GM21381 (cell line): ENCODE data around the gene PADI4.

Experiments used
- ATAC-seq: cut with Tn5 transposase; IDR thresholded peaks from one replicate; pipeline ENCODE4 v1.9.1; 2021; ENCODE audit warnings: mild to moderate bottlenecking, moderate library complexity; ENCODE audit not compliant: unreplicated experiment

Gene PADI4

DNA sequence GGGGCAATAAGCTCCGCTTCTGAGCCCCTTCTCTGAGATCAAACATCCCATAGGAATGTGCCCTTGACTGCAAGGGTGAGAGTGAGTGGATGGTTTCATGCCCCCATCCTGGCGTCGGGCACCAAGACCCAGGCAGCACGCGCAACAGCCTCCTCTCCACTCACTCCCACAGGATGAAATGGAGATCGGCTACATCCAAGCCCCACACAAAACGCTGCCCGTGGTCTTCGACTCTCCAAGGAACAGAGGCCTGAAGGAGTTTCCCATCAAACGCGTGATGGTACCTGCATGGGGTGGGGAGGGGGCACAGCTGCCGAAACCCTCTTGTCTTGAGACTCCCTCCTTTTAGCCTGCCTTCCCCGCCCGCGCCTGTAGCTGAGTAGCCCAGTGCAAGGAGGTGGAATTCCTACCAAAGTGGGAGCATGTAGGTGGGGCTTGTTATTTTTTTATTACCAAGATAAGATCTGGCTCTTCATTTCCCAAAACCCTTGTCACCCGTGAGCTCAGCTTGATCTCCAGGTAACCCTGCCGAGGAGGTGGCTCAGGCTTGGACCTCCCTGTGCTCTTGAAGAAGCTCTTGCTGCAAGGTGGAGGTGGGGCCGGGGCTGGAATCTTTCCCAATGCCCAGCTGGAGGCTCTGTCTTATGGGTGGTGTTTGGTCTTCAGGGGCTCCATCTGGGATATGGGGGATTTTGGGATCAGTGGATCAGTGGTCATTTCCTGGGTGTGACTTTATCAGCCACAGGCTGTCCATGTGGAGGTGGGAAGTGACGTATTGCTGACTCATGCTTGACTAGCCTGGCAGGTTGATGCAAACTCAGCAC lies 40.0 kb downstream of the PADI4 start:
- no peak for ATAC-seq

GRCh38 chr1:17348593-17349234 lies 40.7 kb downstream of the PADI4 start:
- no peak for ATAC-seq

DNA sequence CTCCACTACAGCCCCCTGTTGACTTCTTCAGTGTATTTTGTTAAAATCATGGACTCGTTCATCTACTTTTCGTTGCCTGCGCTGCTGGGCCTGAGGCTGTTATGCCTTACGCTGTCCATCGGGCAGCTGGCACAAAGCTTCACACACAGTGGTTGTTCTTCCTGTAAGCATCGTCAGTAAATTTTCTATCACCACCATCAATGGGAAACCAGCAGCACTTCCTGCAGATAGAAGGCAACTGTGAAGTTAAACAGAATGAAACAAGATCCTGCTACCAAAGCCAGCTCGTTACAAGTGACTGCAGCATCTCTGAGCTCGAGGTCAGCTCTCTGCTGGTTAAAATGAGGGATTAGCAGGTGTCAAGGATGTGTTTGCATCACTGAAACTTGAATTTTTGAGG lies 42.1 kb downstream of the PADI4 start:
- ATAC-seq = no peak

DNA sequence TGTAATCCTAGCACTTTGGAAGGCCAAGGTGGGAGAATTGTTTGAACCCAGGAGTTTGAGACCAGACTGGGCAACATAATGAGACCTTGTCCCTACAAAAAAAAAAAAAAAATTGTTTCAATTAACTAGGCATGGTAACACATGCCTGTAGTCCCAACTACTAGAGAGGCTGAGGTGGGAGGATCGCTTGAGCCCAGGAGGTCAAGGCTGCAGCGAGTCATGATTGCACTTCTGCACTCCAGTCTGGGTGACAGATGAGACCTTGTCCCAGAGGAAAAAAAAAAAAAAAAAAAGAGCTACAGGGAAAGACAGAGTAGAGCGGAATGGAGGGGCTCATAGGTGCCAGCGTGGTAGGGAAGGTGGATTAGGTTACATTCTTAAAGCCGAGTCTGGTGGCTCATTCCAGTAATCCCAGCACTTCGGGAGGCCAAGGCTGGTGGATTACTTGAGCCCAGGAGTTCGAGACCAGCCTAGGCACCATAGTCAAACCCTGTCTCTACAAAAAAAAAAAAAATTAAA lies 43.0 kb downstream of the PADI4 start:
- ATAC-seq = no peak

DNA sequence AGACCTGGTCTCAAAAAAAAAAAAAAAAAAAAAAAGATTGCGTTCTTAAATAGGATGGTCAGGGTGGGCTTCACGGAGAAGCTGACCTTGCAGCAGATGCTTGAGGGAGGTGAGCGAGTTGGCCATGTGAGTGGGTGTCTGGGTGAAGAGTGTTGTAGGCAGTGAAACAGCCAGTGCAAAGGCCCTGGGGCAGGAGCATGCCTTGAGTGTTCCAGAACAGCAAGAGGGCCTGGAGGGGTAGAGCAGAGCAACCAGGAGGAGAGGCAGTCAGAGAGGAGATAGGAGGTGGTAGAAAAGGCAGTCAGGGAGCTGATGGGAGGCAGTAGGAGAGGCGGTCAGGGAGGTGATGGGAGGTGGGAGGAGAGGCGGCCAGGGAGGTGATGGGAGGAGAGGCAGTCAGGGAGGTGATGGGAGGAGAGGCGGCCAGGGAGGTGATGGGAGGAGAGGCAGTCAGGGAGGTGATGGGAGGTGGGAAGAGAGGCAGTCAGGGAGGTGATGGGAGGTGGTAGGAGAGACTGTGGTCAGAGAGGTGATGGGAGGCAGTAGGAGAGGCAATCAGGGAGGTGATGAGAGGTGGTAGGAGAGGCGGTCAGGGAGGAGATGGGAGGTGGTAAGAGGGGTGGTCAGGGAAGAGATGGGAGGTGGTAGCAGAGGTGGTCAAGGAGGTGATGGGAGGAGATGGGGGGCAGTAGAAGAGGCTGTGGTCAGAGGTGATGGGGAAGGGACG lies 43.8 kb downstream of the PADI4 start:
- ATAC-seq = no peak

DNA sequence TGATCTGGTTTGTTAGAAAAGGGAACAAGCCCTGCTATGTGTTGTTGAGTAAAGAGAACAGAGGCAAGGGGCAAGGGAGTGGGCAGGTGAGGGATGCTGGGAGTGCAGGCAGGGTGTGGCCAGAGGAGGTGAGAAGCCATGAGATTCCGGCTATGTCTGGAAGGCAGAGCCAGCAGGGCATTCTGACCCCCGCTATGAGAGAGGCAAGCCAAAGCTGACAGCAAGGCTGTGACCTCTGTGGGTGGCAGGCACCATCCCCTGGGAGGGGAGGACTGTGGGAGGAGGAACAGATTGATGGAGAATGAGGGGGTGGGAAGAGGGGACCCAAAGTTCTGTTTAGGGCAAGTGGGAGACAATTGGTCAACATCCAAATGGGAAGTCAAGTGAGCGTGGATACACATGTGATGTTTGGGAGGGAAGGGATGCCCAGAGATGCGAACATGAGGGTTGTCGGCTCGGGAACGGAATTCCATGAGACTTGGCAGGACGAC lies 44.5 kb downstream of the PADI4 start:
- no peak for ATAC-seq

DNA sequence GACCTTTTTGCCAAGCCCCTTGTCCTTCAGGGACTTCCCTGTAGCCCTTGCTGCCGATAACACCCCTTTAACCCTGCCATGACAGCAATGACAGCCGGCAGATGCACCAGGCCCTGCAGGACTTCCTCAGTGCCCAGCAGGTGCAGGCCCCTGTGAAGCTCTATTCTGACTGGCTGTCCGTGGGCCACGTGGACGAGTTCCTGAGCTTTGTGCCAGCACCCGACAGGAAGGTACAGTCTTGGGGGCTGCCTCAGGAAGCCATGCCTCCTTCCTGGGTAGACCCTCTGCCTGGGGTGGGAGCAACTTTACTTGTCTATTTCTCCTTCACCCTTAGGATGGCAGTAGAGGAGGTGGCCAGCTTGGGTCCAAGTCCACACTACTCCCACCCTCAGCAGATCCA lies 47.9 kb downstream of the PADI4 start:
- ATAC-seq = no peak

DNA sequence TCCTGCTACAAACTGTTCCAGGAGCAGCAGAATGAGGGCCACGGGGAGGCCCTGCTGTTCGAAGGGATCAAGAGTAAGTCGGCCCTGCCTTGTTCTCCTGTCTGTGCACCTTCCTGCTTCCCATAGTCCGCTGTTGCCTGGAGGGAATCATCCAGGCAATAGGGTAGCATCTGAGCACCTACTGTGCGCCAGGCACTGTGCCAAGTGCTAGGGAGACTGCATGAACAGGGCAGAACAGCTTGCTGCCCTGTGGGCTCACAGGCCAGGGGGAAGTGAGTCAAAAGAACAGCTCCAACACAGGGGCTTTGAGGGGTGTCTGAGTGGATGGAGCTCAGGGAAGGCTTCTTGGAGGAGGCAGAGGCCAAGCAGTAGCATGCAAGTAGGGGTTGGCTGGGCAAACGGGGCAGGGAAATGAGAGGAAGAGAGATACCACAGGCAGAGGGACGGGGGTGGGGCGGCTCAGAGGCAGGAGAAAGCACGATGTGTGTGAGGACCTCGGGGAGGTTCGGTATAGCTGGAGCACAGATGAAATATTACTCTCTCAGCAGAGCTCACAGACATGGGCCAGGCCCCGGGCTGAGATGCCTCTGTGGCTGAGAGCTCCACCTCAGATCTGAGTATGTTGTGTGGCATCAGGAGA lies 48.5 kb downstream of the PADI4 start:
- ATAC-seq = no peak

DNA sequence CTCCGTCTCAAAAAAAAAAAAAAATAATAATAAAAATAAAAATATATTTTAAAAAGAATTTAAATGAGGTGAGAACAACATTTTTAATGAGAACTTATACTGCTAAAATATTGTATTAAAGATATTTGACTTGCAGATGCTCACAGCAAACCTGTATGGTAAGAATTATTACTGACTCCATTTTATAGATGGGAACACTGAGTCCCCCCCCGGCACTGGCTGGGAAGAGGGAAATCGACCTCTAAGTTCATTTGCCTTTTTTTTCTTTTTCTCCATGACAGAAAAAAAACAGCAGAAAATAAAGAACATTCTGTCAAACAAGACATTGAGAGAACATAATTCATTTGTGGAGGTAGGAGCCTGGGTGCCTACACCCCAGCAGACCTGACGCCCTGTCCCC lies 50.6 kb downstream of the PADI4 start:
- no peak for ATAC-seq

DNA sequence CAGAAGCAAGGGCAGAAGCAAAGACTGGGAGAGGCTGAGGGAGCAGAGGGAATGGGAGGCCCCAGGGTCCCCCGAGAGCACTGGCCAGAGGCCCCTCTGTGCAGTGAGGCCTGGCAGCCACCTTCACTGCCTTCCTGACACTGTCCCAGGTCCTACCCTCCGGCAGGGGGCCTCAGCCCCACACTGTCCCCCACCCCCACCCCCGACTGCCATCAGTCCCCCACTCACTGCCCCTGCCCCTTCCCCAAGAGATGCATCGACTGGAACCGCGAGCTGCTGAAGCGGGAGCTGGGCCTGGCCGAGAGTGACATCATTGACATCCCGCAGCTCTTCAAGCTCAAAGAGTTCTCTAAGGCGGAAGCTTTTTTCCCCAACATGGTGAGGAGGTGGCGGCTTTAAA lies 51.0 kb downstream of the PADI4 start:
- ATAC-seq = no peak

DNA sequence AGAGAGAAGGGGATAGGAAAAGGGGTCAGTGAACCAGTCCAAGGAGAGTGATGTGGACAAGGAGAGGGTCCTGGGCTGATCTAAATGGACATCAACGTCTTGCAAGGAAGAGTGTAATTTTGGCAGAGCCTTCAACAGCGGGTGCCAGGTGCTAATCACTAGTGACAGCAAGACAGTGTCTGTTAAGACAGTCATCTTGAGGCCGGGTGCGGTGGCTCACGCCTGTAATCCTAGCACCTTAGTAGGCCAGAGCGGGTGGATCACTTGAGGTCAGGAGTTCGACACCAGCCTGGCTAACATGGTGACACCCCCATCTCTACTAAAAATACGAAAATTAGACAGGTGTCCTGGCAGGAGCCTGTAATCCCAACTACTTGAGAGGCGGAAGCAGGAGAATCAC lies 51.8 kb downstream of the PADI4 start:
- ATAC-seq = no peak

DNA sequence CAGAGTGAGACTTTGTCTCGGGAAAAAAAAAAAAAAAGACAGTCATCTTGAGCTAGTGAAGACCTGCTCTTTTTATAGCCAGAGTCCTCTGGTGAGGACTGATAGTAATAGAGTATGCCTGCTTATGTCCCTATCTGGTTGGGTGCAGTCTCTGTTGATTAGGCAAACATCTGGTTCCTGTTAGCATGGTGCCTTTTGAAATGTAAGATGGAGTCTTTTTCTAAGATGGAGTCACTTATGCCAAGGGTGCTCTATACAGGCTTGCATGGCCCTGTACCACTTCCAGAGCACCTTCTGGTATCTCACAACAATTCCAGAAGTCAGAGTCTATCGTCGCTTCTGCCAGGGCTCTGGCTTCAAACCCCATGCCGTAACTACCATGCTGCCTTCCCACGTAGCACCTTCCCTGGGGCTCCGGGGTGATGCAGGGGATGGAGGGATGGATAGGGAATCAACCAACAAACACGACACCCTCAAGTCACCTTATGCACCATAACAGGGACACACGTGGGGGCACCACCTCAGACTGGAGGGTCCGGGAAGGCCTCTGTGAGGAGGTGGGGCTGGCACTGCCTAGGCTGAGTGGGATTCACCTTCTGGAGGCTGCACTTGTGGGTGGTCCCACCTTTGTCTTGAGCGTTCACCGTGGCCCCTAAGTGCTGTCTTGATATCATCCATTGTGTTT lies 52.4 kb downstream of the PADI4 start:
- ATAC-seq = no peak

DNA sequence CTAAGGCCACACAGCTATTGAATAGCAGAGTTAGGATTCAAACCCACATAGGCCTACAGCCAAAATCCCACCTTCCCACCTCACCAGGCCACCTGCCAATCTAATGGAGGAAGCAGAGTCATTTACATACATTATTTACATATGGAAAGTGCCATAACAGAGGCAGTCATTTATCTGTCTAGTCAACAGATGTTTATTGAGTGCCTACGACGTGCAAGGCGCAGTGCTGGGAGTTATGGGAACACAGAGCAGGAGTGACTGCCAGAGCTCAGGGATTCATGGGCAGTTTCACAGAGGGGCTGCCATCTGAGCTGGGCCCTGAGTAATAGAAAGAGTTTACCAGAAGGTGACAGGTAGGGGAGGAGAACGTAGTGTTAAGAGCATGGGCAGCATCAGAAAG lies 53.7 kb downstream of the PADI4 start:
- ATAC-seq = no peak

GRCh38 chr1:17363351-17363750 lies 55.4 kb downstream of the PADI4 start:
- ATAC-seq = no peak

DNA sequence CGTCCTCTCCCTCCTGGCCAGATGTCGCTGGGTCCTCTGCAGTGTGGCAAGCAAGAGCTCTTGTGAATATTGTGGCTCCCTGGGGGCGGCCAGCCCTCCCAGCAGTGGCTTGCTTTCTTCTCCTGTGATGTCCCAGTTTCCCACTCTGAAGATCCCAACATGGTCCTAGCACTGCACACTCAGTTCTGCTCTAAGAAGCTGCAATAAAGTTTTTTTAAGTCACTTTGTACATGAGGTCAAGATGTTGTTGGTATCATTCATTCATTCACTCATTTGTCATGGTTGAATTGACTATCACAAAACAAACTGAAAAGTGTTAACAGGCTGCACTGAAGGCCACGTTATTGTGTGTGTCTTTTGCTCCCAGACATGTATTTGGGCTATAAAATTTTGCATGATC lies 55.8 kb downstream of the PADI4 start:
- no peak for ATAC-seq

- ATAC-seq = no peak
Observed at GRCh38 chr1:17365293-17365692, 57.3 kb downstream of the PADI4 start.

DNA sequence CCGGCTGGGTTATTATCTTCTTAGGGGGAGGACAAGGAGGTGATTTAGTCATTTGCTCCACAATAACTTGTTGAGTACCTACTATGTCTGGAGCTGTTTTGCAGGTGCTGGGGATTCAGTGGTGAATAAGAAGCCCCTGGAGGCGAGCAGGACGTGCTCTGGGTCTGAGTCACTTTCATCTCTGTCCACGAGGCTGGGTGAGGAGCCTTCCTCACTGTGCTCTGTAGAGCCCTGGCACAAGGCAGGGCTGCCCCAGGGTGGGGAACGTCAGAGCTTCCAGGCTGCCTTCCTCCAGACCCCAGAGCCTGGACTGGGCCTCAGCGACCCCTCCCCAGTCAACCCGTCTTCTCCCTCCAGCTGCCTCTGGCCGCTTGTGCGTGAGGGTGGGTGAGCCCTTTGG lies 61.5 kb downstream of the PADI4 start:
- no peak for ATAC-seq

- ATAC-seq = no peak
Observed at GRCh38 chr1:17370618-17371017, 62.6 kb downstream of the PADI4 start.

DNA sequence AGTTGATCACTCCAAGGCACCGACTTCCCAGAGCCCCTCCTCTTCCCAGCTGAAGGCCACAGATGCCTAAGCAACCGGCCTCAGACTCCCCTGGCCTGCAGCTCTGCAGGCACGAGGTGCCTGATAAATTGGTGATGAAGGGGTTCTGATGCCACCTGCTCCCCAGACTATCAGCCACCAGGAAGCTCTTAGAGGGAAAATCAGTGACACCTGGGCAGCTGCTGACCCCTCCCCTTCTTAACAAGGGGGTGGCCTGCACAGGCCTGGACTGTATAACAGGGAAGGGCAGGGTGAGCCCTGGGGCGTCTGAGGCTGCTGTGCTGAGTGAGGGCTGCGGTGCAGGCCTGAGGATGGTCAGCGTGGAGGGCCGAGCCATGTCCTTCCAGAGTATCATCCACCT lies 63.9 kb downstream of the PADI4 start, which contains the start of gene PADI6:
PADI6 (plus strand) TSS at position 301 of the 400 bp plus-strand sequence; CDS start at position 351, 50 bp downstream.
- no peak for ATAC-seq

- no peak for ATAC-seq
Observed at GRCh38 chr1:17372955-17373354, 65.0 kb downstream of the PADI4 start.
